PC-9 (cell line): ENCODE measurements around the gene TRAPPC12.

Source experiments
- CTCF ChIP-seq: fragments of 200-600 bp; sonication (generic); conservative IDR thresholded peaks from 2 replicates; pipeline ENCODE4 v1.6.1; 2017; ENCODE audit warnings: mixed run types, antibody characterized with exemption, mild to moderate bottlenecking, moderate library complexity
- EZH2 ChIP-seq: fragments of 200-600 bp; sonication (generic); IDR thresholded peaks from 2 replicates; pipeline ENCODE4 v1.8.0; 2017; ENCODE audit warnings: antibody characterized with exemption, low read depth

GRCh38 chr2:3449086-3449485 is 69.6 kb downstream of the TRAPPC12 start:
- TF ChIP-seq EZH2 (no peak), CTCF (no peak)
